IMR-90 (cell line): ENCODE measurements around the gene LDB2. TPM values are rescaled to one million over a fixed set of nuclear protein-coding genes. Genes with fewer than 3 reads are reported as not detected.

Experiments
- ATAC-seq: fragments of 200-7000 bp; cut with Tn5 transposase; 2 replicates; pipeline ENCODE4 v1.9.1; 2020; ENCODE audit warnings: low read depth, mild to moderate bottlenecking, moderate library complexity
- BruUV-seq: library from RNA; stranded (reverse); fragments of 400-500 nt; replicated peaks from 2 replicates; lab custom pipeline; 2021; lab: Mats Ljungman, UMichigan
- CTCF ChIA-PET: fragments of 300-600 bp; formaldehyde crosslinking; extraction: SDS; loops from one replicate; lab custom pipeline; 2021; ENCODE audit warnings: antibody characterized with exemption; lab: Yijun Ruan, JAX
- POLR2A ChIA-PET: fragments of 300-600 bp; sonication (Branson Sonifier 250); formaldehyde crosslinking; loops from one replicate; lab custom pipeline; 2022; ENCODE audit warnings: antibody characterized with exemption; ENCODE audit not compliant: unreplicated experiment; lab: Charles Lee
- DNase-seq: peaks from one replicate; pipeline ENCODE4 v3.0.0; 2013
- H2AFZ ChIP-seq: replicated peaks from 2 replicates; pipeline ENCODE3; 2013; ENCODE audit warnings: low read length, mild to moderate bottlenecking; ENCODE audit not compliant: poor library complexity
- H2AK5ac ChIP-seq: 2 replicates; pipeline ENCODE4 v1.6.1; 2013; ENCODE audit warnings: low read depth, low read length, inconsistent platforms
- H2AK9ac ChIP-seq: replicated peaks from 2 replicates; pipeline ENCODE3; 2013; ENCODE audit warnings: mild to moderate bottlenecking, low read depth, low read length, moderate library complexity; ENCODE audit not compliant: poor library complexity
- H2BK120ac ChIP-seq: 2 replicates; pipeline ENCODE4 v1.6.1; 2013; ENCODE audit warnings: low read depth, low read length, inconsistent platforms
- H2BK15ac ChIP-seq: 3 replicates; pipeline ENCODE4 v1.6.1; 2013; ENCODE audit warnings: low read depth, low read length, inconsistent platforms
- H2BK20ac ChIP-seq: 2 replicates; pipeline ENCODE4 v1.6.1; 2013; ENCODE audit warnings: low read depth, mild to moderate bottlenecking, inconsistent platforms, low read length, moderate library complexity
- H2BK5ac ChIP-seq: 2 replicates; pipeline ENCODE4 v1.6.1; 2013; ENCODE audit warnings: mild to moderate bottlenecking, low read depth, low read length, inconsistent platforms; ENCODE audit not compliant: poor library complexity, severe bottlenecking
- H3K14ac ChIP-seq: replicated peaks from 2 replicates; pipeline ENCODE4 v1.6.1; 2013; ENCODE audit warnings: low read depth, low read length, inconsistent platforms
- H3K18ac ChIP-seq: 2 replicates; pipeline ENCODE4 v1.6.1; 2013; ENCODE audit warnings: low read depth, low read length, control low read depth
- H3K23ac ChIP-seq: 2 replicates; pipeline ENCODE4 v1.6.1; 2013; ENCODE audit warnings: low read depth, low read length, inconsistent platforms
- H3K27ac ChIP-seq: 2 replicates; pipeline ENCODE4 v1.5.1; 2013; ENCODE audit warnings: mild to moderate bottlenecking, control low read depth, low read length; ENCODE audit not compliant: insufficient read depth
- H3K27me3 ChIP-seq: 2 replicates; pipeline ENCODE4 v1.6.1; 2013; ENCODE audit warnings: low read length; ENCODE audit not compliant: control insufficient read depth, insufficient read depth
- H3K36me3 ChIP-seq: 2 replicates; pipeline ENCODE4 v1.6.1; 2013; ENCODE audit warnings: low read length, mixed read lengths; ENCODE audit not compliant: control insufficient read depth, insufficient read depth
- H3K4ac ChIP-seq: 2 replicates; pipeline ENCODE4 v1.6.1; 2013; ENCODE audit warnings: low read depth, low read length, inconsistent platforms
- H3K4me1 ChIP-seq: 2 replicates; pipeline ENCODE4 v1.6.1; 2013; ENCODE audit warnings: low read length, mixed read lengths; ENCODE audit not compliant: control insufficient read depth, insufficient read depth
- H3K4me2 ChIP-seq: 2 replicates; pipeline ENCODE4 v1.6.1; 2013; ENCODE audit warnings: low read depth, mild to moderate bottlenecking, control low read depth, low read length, moderate library complexity
- H3K4me3 ChIP-seq: 2 replicates; pipeline ENCODE4 v1.5.1; 2013; ENCODE audit warnings: low read depth, mild to moderate bottlenecking, control low read depth, low read length, moderate library complexity; ENCODE audit not compliant: insufficient read depth
- H3K56ac ChIP-seq: 2 replicates; pipeline ENCODE4 v1.6.1; 2013; ENCODE audit warnings: low read length, inconsistent platforms; ENCODE audit not compliant: insufficient read depth; ENCODE audit errors: extremely low read depth
- H3K79me1 ChIP-seq, 2 experiments: 2 replicates each; pipeline ENCODE4 v1.6.1; 2013; ENCODE audit warnings: low read length in 2 of 2, inconsistent platforms in 1 of 2, low read depth in 1 of 2
- H3K9ac ChIP-seq: 2 replicates; pipeline ENCODE4 v1.6.1; 2013; ENCODE audit warnings: low read depth, low read length, control low read depth
- H3K9me1 ChIP-seq: 2 replicates; pipeline ENCODE4 v1.6.1; 2013; ENCODE audit warnings: low read length, inconsistent platforms; ENCODE audit not compliant: insufficient read depth
- H3K9me3 ChIP-seq: 2 replicates; pipeline ENCODE4 v1.6.1; 2013; ENCODE audit warnings: low read length; ENCODE audit not compliant: control insufficient read depth, insufficient read depth
- H4K20me1 ChIP-seq: 2 replicates; pipeline ENCODE4 v1.6.1; 2013; ENCODE audit warnings: low read length, inconsistent platforms; ENCODE audit not compliant: insufficient read depth
- H4K5ac ChIP-seq: 2 replicates; pipeline ENCODE4 v1.6.1; 2013; ENCODE audit warnings: mild to moderate bottlenecking, low read depth, low read length, control low read depth
- H4K8ac ChIP-seq, 2 experiments: 2 replicates each; pipeline ENCODE4 v1.6.1; 2013; ENCODE audit warnings: low read depth in 2 of 2, low read length in 2 of 2, control low read depth in 1 of 2, inconsistent platforms in 1 of 2
- H4K91ac ChIP-seq: 2 replicates; pipeline ENCODE4 v1.6.1; 2013; ENCODE audit warnings: low read depth, low read length, inconsistent platforms; ENCODE audit not compliant: insufficient read depth
- BHLHE40 ChIP-seq: fragments of 150-350 bp; IDR thresholded peaks from 2 replicates; pipeline ENCODE4 v1.6.1; 2016; ENCODE audit warnings: mild to moderate bottlenecking, low read depth, low read length
- CEBPB ChIP-seq: IDR thresholded peaks from 2 replicates; pipeline ENCODE4 v1.6.1; 2012; ENCODE audit warnings: low read depth, low read length, improper control_type of control experiment
- CHD1 ChIP-seq: IDR thresholded peaks from 2 replicates; pipeline ENCODE4 v1.6.1; 2012; ENCODE audit warnings: low read depth, low read length, improper control_type of control experiment
- FOS ChIP-seq: fragments of 150-350 bp; IDR thresholded peaks from 2 replicates; pipeline ENCODE4 v1.6.1; 2016; ENCODE audit warnings: low read depth, low read length
- MAFK ChIP-seq: IDR thresholded peaks from 2 replicates; pipeline ENCODE4 v1.6.1; 2012; ENCODE audit warnings: low read depth, low read length, improper control_type of control experiment
- MAZ ChIP-seq: IDR thresholded peaks from 2 replicates; pipeline ENCODE4 v1.6.1; 2012; ENCODE audit warnings: low read depth, mild to moderate bottlenecking, low read length, improper control_type of control experiment, moderate library complexity, borderline replicate concordance
- MXI1 ChIP-seq: IDR thresholded peaks from 2 replicates; pipeline ENCODE4 v1.6.1; 2012; ENCODE audit warnings: low read depth, mild to moderate bottlenecking, low read length, moderate library complexity, borderline replicate concordance
- NFE2L2 ChIP-seq: fragments of 150-350 bp; IDR thresholded peaks from 2 replicates; pipeline ENCODE4 v1.6.1; 2016; ENCODE audit warnings: low read depth, mild to moderate bottlenecking, low read length
- POLR2A ChIP-seq: IDR thresholded peaks from 2 replicates; pipeline ENCODE4 v1.6.1; 2012; ENCODE audit warnings: mild to moderate bottlenecking, low read depth, low read length
- RAD21 ChIP-seq: IDR thresholded peaks from 2 replicates; pipeline ENCODE4 v1.6.1; 2012; ENCODE audit warnings: low read length, improper control_type of control experiment
- RCOR1 ChIP-seq: IDR thresholded peaks from 2 replicates; pipeline ENCODE4 v1.6.1; 2012; ENCODE audit warnings: mild to moderate bottlenecking, low read length, improper control_type of control experiment; ENCODE audit not compliant: insufficient replicate concordance
- RFX5 ChIP-seq: IDR thresholded peaks from 2 replicates; pipeline ENCODE4 v1.8.0; 2012; ENCODE audit warnings: low read depth, mild to moderate bottlenecking, low read length, moderate library complexity
- SMC3 ChIP-seq: fragments of 150-350 bp; IDR thresholded peaks from 2 replicates; pipeline ENCODE4 v1.6.1; 2016; ENCODE audit warnings: low read depth, mild to moderate bottlenecking, antibody characterized with exemption, low read length, moderate library complexity
- WGBS, 2 experiments: methylation state at CpG; one replicate each; pipeline versions ENCODE4 v1.1.5 to v1.1.7; 2013; ENCODE audit warnings: missing lambda C conversion rate in 2 of 2; ENCODE audit not compliant: insufficient read length in 1 of 2; ENCODE audit errors: extremely low coverage in 2 of 2; 5-methylcytosine and 5-hydroxymethylcytosine counted together
- dilution Hi-C: fragments of 300-500 bp; cut with HindIII; formaldehyde crosslinking; loops from one replicate; pipeline ENCODE4 v1.14.3; 2018; ENCODE audit warnings: low sequenced_read_pairs; ENCODE audit not compliant: unreplicated experiment
- in situ Hi-C: fragments of 300-500 bp; cut with MboI; formaldehyde crosslinking; loops from 3 replicates; pipeline ENCODE4 v1.14.3; 2019; ENCODE audit warnings: low sequenced_read_pairs, inconsistent platforms, mixed read lengths
- intact Hi-C: fragments of 100-400 bp; cut with micrococcal nuclease; formaldehyde crosslinking; loops from 2 replicates; pipeline ENCODE4 v1.10.0; 2022
- polyA plus RNA-seq, 3 experiments: library from polyadenylated mRNA; depleted of rRNA; stranded (reverse); fragments of >200 nt; gene quantifications; 2 replicates each; pipeline ENCODE4 v1.2.3, GENCODE V29; 2012; ENCODE audit warnings: low replicate concordance in 1 of 3
- total RNA-seq: library from RNA; depleted of rRNA; stranded (reverse); fragments of >200 nt; gene quantifications from 2 replicates; pipeline ENCODE4 v1.2.3, GENCODE V29; 2012
- TF ChIP-seq, protein P1 (sequence below): fragments of 150-350 bp; IDR thresholded peaks from 2 replicates; pipeline ENCODE4 v1.6.1; 2016; ENCODE audit warnings: low read depth, mild to moderate bottlenecking, low read length, moderate library complexity, borderline replicate concordance
- TF ChIP-seq, protein P2 (sequence below): fragments of 150-350 bp; IDR thresholded peaks from 2 replicates; pipeline ENCODE4 v1.6.1; 2017; ENCODE audit warnings: mild to moderate bottlenecking, antibody characterized with exemption, low read length, low read depth
- TF ChIP-seq, protein P3 (sequence below): conservative IDR thresholded peaks from 2 replicates; pipeline ENCODE4 v1.5.1; 2012; ENCODE audit warnings: mild to moderate bottlenecking, low read depth, low read length, improper control_type of control experiment

LDB2 gene
- total and polyA plus RNA-seq, 2 of the 4 experiments (the other 2 are of a cell fraction), result 67.9 to 116 TPM

DNA sequence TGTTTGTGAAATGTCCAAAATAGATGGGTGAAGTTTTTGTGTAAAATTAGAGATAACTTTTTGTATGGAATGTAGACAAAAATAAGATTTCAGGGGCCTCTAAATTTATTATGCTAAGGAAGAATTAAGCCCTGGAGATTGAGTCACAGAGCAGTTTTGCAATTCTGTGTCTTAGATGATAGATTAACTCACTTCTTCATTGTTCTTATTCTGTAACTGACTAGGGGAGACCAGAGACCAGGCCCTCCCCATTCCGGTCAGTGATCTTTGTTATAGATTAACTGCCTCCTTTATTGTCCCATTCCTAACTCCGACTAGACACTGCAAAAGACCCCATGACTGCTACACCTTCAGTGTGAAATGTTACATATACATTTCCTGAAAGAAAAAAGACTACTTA lies 433.8 kb downstream of the LDB2 start:
- no CpG with 5 or more reads among the region's 2 CpGs for WGBS, 2 experiments

More for the DNA sequence above, 433.8 kb downstream of the LDB2 start:
- H3K79me1 ChIP-seq, result no peaks in the 10 kb centered on the region
- H3K27ac ChIP-seq, result no peak overlapping the region
- DNase-seq (no peak), ATAC-seq (no peak)
- no peak overlapping the region for H2AFZ ChIP-seq
- ChIA-PET POLR2A (no interaction called here), CTCF (no interaction called here)
- no peaks in the 10 kb centered on the region for H3K36me3 ChIP-seq
- no peak overlapping the region for H3K4ac ChIP-seq
- H3K27me3 ChIP-seq, result peaks cover 11% of the 10 kb centered on the region
- no peaks in the 10 kb centered on the region for H4K20me1 ChIP-seq
- H3K9me1 ChIP-seq, result no peaks in the 10 kb centered on the region
- H3K14ac ChIP-seq, result no peak overlapping the region
- H3K9ac ChIP-seq, result no peak overlapping the region
- no peak overlapping the region for H2BK5ac ChIP-seq
- no TSS peak for BruUV-seq
- H3K56ac ChIP-seq, result no peak overlapping the region
- no peaks in the 10 kb centered on the region for H3K9me3 ChIP-seq
- no peak overlapping the region for H4K5ac ChIP-seq
- no peak overlapping the region for H3K18ac ChIP-seq
- dilution Hi-C loops (no loop called here), intact Hi-C loops (no loop called here), in situ Hi-C loops (no loop called here)
- no peak overlapping the region for H2BK15ac ChIP-seq
- H3K23ac ChIP-seq, result no peak overlapping the region
- no peak overlapping the region for H3K4me2 ChIP-seq
- no peak overlapping the region for H3K4me3 ChIP-seq
- no peak overlapping the region for H2BK120ac ChIP-seq
- no peak overlapping the region for H2AK5ac ChIP-seq
- H4K8ac ChIP-seq, result no peak overlapping the region
- no peaks in the 10 kb centered on the region; the same call in 1 of the 2 replicates for H3K4me1 ChIP-seq
- TF ChIP-seq RFX5 (no peak), FOS (no peak), SMC3 (no peak), BHLHE40 (no peak), POLR2A (no peak), RCOR1 (no peak), NFE2L2 (no peak), RAD21 (no peak), CEBPB (no peak), CHD1 (no peak), MAZ (no peak), MXI1 (no peak), MAFK (no peak)
- TF ChIP-seq, protein P1, sequence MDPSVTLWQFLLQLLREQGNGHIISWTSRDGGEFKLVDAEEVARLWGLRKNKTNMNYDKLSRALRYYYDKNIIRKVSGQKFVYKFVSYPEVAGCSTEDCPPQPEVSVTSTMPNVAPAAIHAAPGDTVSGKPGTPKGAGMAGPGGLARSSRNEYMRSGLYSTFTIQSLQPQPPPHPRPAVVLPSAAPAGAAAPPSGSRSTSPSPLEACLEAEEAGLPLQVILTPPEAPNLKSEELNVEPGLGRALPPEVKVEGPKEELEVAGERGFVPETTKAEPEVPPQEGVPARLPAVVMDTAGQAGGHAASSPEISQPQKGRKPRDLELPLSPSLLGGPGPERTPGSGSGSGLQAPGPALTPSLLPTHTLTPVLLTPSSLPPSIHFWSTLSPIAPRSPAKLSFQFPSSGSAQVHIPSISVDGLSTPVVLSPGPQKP, result no peak
- TF ChIP-seq, protein P2, sequence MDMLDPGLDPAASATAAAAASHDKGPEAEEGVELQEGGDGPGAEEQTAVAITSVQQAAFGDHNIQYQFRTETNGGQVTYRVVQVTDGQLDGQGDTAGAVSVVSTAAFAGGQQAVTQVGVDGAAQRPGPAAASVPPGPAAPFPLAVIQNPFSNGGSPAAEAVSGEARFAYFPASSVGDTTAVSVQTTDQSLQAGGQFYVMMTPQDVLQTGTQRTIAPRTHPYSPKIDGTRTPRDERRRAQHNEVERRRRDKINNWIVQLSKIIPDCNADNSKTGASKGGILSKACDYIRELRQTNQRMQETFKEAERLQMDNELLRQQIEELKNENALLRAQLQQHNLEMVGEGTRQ, result no peak
- TF ChIP-seq, protein P3, sequence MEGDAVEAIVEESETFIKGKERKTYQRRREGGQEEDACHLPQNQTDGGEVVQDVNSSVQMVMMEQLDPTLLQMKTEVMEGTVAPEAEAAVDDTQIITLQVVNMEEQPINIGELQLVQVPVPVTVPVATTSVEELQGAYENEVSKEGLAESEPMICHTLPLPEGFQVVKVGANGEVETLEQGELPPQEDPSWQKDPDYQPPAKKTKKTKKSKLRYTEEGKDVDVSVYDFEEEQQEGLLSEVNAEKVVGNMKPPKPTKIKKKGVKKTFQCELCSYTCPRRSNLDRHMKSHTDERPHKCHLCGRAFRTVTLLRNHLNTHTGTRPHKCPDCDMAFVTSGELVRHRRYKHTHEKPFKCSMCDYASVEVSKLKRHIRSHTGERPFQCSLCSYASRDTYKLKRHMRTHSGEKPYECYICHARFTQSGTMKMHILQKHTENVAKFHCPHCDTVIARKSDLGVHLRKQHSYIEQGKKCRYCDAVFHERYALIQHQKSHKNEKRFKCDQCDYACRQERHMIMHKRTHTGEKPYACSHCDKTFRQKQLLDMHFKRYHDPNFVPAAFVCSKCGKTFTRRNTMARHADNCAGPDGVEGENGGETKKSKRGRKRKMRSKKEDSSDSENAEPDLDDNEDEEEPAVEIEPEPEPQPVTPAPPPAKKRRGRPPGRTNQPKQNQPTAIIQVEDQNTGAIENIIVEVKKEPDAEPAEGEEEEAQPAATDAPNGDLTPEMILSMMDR, result no peak
- no peak overlapping the region for H4K91ac ChIP-seq
- H2AK9ac ChIP-seq, result no peak overlapping the region
- no peak overlapping the region for H2BK20ac ChIP-seq
